GM21360 (cell line): ENCODE measurements around the gene ASCC1.
A peak's percentile ranks its signal among the peaks of the same experiment; 100 is the strongest.

Source experiments
- ATAC-seq: cut with Tn5 transposase; IDR thresholded peaks from one replicate; pipeline ENCODE4 v1.9.1; 2021; ENCODE audit warnings: mild to moderate bottlenecking, moderate library complexity; ENCODE audit not compliant: unreplicated experiment

ASCC1 gene

GRCh38 chr10:72053690-72054089, 162.4 kb downstream of the ASCC1 start:
- no peak for ATAC-seq

GRCh38 chr10:72050873-72051272, 165.2 kb downstream of the ASCC1 start:
- ATAC-seq, result no peak

GRCh38 chr10:72049969-72050781, 165.9 kb downstream of the ASCC1 start:
- no peak for ATAC-seq

GRCh38 chr10:72049472-72049871, 166.6 kb downstream of the ASCC1 start:
- no peak for ATAC-seq

GRCh38 chr10:72048450-72049124, 167.5 kb downstream of the ASCC1 start:
- ATAC-seq, result peak; percentile 64
